ENCODE results near the gene SLC34A3. TPM values are rescaled to one million over a fixed set of nuclear protein-coding genes. Genes with fewer than 3 reads are reported as not detected.
A peak's percentile ranks its signal among the peaks of the same experiment; 100 is the strongest.

Gene SLC34A3
- total and polyA plus RNA-seq, 2 of the 8 experiments (the other 6 are each of a cell fraction or from before 2014, with no cell fraction given), result 0.08 TPM; not detected in 1

- H2BK5ac ChIP-seq (ENCODE audit: low read depth, low read length), result peak overlapping the region; percentile 30; the same call in 1 of the 2 replicates
- no peaks in the 10 kb centered on the region for H3K27me3 ChIP-seq (replicated peaks in 1 of 4; ENCODE audit: control insufficient read depth in 3 of 4, extremely low read depth in 1 of 4, insufficient read depth in 3 of 4, low read length in 3 of 4)
- no peak overlapping the region for H2BK12ac ChIP-seq (ENCODE audit: low read depth, low read length)
- FAIRE-seq (no peak), DNase-seq (ENCODE audit: low read depth in 1 of 2, low spot score in 2 of 2) (no peak)
- H3K4me3 ChIP-seq (ENCODE audit: extremely low read depth in 1 of 4, insufficient read depth in 2 of 4, low read depth in 3 of 4, low read length in 4 of 4), result 0 out of 8 replicates have a peak overlapping the region, but pooled peaks of 1 of the 4 experiments have one; percentile 25
- H3K9me3 ChIP-seq (ENCODE audit: insufficient read depth in 2 of 2, low read depth in 1 of 2, low read length in 1 of 2), result no peaks in the 10 kb centered on the region
- POLR2A ChIA-PET (ENCODE audit: partially characterized antibody), result interaction anchor here (1.0 to 69.9 kb wide), 5 partner anchors 2 to 181 kb away, joined by 3 to 1462 read pairs (median 4); partner anchors contain the start of genes CYSRT1, NDOR1, NELFB and RNF208
- TF ChIP-seq RBBP5 (IDR thresholded peaks at IDR 0.05; ENCODE audit: borderline replicate concordance, low read depth, low read length) (0 out of 2 replicates have a peak, but pooled peaks have one; percentile 36), SIN3A (conservative IDR thresholded peaks at IDR 0.05 in 1 of 2, IDR thresholded peaks at IDR 0.05 in 1 of 2; ENCODE audit: low read depth in 1 of 2, low read length in 2 of 2) (no peak)
- peaks cover 5% of the 10 kb centered on the region; the same call in 1 of the 2 replicates for H3K23me2 ChIP-seq (ENCODE audit: low read depth, low read length)
- CTCF ChIA-PET (ENCODE audit: partially characterized antibody), result interaction anchor here (0.6 to 20.2 kb wide), 45 partner anchors 9 to 339 kb away, joined by 3 to 204 read pairs (median 5); partner anchors contain the start of genes ANAPC2, CYSRT1, LRRC26 and NELFB
- no peak overlapping the region for H2AFZ ChIP-seq (ENCODE audit: low read length)
- 62% methylated on average over 11 of the region's 11 CpGs; no CpG with 5 or more reads in 1 of the 2 experiments for WGBS, 2 experiments (ENCODE audit: extremely low coverage in 1 of 2, insufficient coverage in 1 of 2, insufficient read length in 1 of 2, insufficient replicate concordance in 2 of 2, low coverage in 1 of 2, low lambda C conversion rate in 2 of 2, missing lambda C conversion rate in 1 of 2)
- H4K5ac ChIP-seq (ENCODE audit: insufficient read length, low read depth, low read length), result peak overlapping the region; percentile 59
- H2BK20ac ChIP-seq (ENCODE audit: low read length), result no peak overlapping the region
- peaks cover 0 to 12% of the 10 kb centered on the region in 2 experiments; a peak in 2 of 4 replicates for H3K79me2 ChIP-seq (ENCODE audit: control insufficient read depth in 1 of 2, insufficient read depth in 2 of 2, low read length in 2 of 2)
- H3K36me3 ChIP-seq (ENCODE audit: control insufficient read depth in 2 of 4, insufficient read depth in 4 of 4, low read length in 3 of 4), result peaks cover 0 to 3% (median 0%) of the 10 kb centered on the region in 4 experiments; a peak in 1 of 8 replicates
- H3K23ac ChIP-seq (ENCODE audit: insufficient read length), result no peak overlapping the region
- no peak overlapping the region for H3K9ac ChIP-seq (replicated peaks in 1 of 4; ENCODE audit: extremely low read depth in 1 of 4, low read depth in 3 of 4, low read length in 3 of 4)
- H3K4me2 ChIP-seq (ENCODE audit: insufficient read depth in 1 of 2, low read depth in 2 of 2, low read length in 2 of 2), result peak overlapping the region in 1 of 2 experiments; percentile 66; a peak in 2 of 4 replicates
- H3K79me1 ChIP-seq (ENCODE audit: low read depth, low read length), result peaks cover 2% of the 10 kb centered on the region; the same call in 1 of the 2 replicates
- H4K91ac ChIP-seq (replicated peaks; ENCODE audit: insufficient read length, low read length), result no peak overlapping the region
- no peak overlapping the region for H3K56ac ChIP-seq (replicated peaks; ENCODE audit: insufficient read length, low read depth, low read length)
- H3K4ac ChIP-seq (replicated peaks; ENCODE audit: insufficient read length, low read depth, low read length), result no peak overlapping the region
- peaks cover 0 to 12% (median 10%) of the 10 kb centered on the region in 4 experiments; a peak in 6 of 7 replicates for H3K4me1 ChIP-seq (replicated peaks in 1 of 4; ENCODE audit: control insufficient read depth in 3 of 4, insufficient read depth in 4 of 4, low read length in 3 of 4)
- H4K20me1 ChIP-seq (replicated peaks in 1 of 2; ENCODE audit: control insufficient read depth in 1 of 2, insufficient read depth in 2 of 2, low read length in 2 of 2), result peaks cover 8% of the 10 kb centered on the region in 2 experiments
- no peak overlapping the region for H3K27ac ChIP-seq (ENCODE audit: low read depth, low read length)
- no peak overlapping the region for H2BK15ac ChIP-seq (ENCODE audit: low read length)
- H3K14ac ChIP-seq (ENCODE audit: insufficient read length), result no peak overlapping the region
- no peak overlapping the region for H3K18ac ChIP-seq (ENCODE audit: extremely low read depth, low read length)
- H2BK120ac ChIP-seq (replicated peaks; ENCODE audit: low read depth, low read length), result no peak overlapping the region
- H2AK5ac ChIP-seq (ENCODE audit: low read depth, low read length), result no peak overlapping the region
- H4K8ac ChIP-seq (ENCODE audit: extremely low read depth, insufficient read depth, low read length), result peak overlapping the region; percentile 86
These were observed 6.3 kb downstream of the SLC34A3 start for GRCh38 chr9:137236936-137237421.

Measured in H1 (cell line).